ENCODE data around the gene HINT2.

The HINT2 gene

DNA sequence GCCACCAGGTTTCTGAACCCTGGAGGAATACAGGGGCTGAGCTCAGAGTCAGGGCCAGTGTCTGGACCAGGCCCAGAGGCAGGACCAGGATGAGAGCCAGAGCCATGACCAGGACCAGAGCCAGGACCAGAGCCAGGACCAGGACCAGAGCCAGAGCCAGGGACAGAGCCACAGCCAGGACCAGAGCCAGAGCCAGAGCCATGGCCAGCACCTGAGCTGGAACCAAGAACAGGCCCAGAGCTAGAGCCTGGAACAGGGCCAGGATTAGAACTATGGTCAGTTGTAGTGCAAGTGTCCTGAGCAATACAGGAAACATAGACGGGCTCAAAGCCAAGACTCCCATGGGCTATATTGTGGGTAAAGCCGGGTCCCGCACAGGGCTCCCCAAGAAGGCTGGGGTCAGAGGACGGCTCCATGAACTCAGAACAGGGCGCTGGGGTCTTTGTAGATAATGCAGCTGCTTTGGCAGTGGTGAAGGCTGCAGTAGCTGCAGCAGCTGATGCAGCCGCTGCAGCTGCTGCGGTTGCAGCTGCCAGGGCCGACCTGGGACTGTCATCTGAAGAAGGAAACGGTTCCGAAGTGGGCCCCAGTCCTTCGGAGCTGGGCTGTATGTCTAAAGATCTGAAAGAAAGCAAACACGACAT, 3.3 kb downstream of the HINT2 start:
- DNase-seq (ENCODE audit: low spot score): no peak

DNA sequence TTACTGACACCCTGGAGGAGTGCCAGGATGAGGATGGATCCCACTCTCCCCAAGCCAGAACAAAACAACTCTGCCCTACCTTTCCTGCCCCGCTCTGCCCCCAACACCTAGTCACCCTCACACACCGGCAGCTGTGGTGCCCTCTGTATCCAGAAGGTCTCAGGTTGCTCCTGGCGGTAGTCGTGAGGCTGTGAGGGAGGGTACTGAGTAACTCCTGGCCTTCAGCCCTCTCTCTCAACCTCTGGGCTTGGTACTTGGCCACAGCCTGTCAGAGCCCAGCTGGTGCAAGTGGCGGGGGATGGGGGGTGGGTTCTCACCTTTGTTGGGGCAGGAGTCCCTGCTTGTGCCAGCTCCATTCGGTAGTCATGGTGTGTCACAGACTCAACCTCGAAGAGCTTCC, 4.7 kb downstream of the HINT2 start:
- DNase-seq (ENCODE audit: low spot score): no peak

DNA sequence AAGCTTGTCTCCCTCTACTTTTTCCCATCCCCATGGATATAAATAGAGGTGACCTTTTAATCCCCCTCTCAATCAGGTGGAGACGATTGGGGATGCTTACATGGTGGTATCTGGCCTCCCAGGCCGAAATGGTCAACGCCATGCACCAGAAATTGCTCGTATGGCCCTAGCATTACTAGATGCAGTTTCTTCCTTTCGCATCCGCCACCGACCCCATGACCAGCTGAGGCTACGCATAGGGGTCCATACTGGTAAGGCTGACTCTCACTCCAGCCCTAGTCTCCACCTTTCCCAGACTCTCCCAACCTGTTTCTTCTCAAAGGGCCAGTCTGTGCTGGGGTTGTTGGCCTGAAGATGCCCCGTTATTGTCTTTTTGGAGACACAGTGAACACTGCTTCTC, 6.4 kb downstream of the HINT2 start:
- DNase-seq (ENCODE audit: low spot score): no peak

- no peak for DNase-seq (ENCODE audit: low spot score)
These were observed 8.7 kb downstream of the HINT2 start for GRCh38 chr9:35806101-35806500.

- DNase-seq (ENCODE audit: low spot score): no peak
These were observed 13.3 kb downstream of the HINT2 start for GRCh38 chr9:35801328-35802128.

GRCh38 chr9:35800530-35800929, 14.3 kb downstream of the HINT2 start:
- no peak for DNase-seq (ENCODE audit: low spot score)

GRCh38 chr9:35798658-35799374, 16.0 kb downstream of the HINT2 start:
- peak; percentile 23 for DNase-seq (ENCODE audit: low spot score)

DNA sequence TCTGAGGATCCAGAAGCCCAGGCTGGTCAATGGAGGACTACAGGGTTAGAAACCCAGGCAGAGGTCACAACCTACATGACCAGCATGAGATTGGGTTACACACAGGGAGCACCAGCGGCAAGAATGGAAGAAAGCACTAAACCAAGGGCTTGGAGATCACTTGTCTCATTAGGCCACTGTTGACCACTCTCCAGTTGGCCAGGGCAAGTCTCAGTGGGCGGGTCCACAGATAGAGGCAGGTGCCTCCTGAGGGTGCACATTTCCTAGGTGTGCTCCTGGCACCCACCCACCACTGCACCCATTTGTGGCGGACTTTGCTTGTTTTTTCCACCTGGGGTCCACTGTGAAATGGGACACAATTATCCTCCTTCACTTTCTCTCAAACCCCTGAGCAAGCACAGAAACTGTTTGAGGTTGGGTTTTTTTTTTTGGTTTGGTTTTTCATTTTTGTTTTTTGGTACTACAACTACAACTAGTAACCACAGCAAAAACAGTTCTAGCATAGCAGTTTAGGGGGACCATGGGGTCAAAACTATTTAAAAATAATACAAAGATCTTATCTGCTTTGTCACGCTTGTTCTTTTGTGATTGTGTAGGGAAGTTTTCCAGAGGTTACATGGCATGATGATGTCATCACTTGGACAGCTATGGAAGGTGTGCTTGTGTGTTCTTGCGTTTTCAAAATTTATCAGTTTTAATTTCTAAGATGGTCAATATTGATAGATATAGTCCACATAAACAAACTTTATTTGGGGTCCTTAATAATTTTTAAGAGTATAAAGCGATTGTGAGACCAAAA, 17.3 kb downstream of the HINT2 start:
- DNase-seq (ENCODE audit: low spot score): no peak

DNA sequence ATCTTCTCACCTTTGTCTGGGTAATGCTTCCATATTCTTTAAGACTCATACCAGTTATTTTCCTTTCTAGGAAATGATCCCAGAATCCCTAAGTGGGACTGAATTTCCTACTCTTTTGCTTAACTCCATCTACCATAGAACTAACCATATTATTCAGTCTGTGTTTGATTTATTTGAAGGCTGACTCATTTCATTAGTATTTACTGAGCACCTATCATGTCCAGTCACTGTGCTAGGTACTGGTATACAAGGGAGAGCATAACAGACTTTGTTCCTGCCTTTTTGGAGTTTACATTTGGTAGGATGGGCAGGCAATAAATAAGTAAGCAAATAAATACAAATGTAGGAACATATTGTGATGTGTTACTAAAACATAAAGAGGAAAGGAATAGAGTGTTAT, 19.1 kb downstream of the HINT2 start:
- no peak for DNase-seq (ENCODE audit: low spot score)

DNA sequence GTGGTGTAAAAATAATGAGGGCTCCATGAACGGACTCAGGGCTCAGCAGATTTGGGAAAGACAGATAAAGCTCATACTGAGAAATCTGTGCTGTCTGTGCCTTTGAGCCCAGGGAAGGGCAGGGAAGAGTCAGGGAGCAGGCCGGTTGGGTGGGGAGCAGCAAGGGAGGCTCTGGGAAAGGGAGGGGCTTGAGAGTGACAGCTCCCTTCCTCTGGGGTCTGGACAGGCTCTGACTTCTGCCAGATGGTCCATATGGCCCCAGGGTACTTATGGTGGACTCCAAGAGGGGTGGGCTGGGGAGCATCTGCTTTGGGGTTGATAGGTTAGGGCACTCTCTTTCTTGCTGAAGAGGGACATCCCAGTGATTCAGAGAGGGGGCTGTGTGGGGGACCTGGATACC, 21.4 kb downstream of the HINT2 start:
- no peak for DNase-seq (ENCODE audit: low spot score)

GRCh38 chr9:35792826-35793225, 22.0 kb downstream of the HINT2 start:
- no peak for DNase-seq (ENCODE audit: low spot score)

GRCh38 chr9:35792024-35792813, 22.6 kb downstream of the HINT2 start:
- no peak for DNase-seq (ENCODE audit: low spot score)

- no peak for DNase-seq (ENCODE audit: low spot score)
These were observed 23.4 kb downstream of the HINT2 start, which contains the start of gene NPR2 for GRCh38 chr9:35791297-35791921. NPR2 (plus strand) TSS chr9:35791591; CDS start chr9:35792409, 818 bp downstream.

GRCh38 chr9:35790385-35791296, 24.2 kb downstream of the HINT2 start:
- peak; percentile 72 for DNase-seq (ENCODE audit: low spot score)

DNA sequence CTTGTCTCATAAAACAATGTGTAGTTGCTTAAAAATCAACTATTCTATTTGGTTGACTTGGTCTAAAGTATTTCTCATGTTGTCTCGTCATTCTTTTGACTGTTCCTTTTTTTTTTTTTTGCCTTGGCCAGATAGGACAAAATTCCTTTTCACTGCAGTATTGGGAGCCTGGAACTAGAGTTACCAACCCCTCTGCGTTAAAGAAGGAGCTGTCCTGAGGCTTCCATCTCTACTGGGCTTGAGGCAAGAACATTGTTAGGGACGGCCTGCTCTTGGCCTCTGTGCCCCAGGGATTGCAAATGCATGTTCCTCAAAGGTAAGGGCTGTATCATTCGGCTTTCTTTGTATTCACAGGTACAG, 24.8 kb downstream of the HINT2 start:
- DNase-seq (ENCODE audit: low spot score): no peak

GRCh38 chr9:35789541-35789940, 25.3 kb downstream of the HINT2 start:
- DNase-seq (ENCODE audit: low spot score): no peak

GRCh38 chr9:35783418-35783817, 31.4 kb downstream of the HINT2 start:
- DNase-seq (ENCODE audit: low spot score): no peak

GRCh38 chr9:35781066-35781465, 33.8 kb downstream of the HINT2 start:
- no peak for DNase-seq (ENCODE audit: low spot score)

GRCh38 chr9:35778496-35778895, 36.3 kb downstream of the HINT2 start:
- no peak for DNase-seq (ENCODE audit: low spot score)

GRCh38 chr9:35776018-35776417, 38.8 kb downstream of the HINT2 start:
- DNase-seq (ENCODE audit: low spot score): no peak

All from CD4-positive, alpha-beta T cell treated with Interleukin-15 for 4 hours (primary cell).